Measurements from ENCODE around the gene GRM8. TPM values are rescaled to one million over a fixed set of nuclear protein-coding genes. Genes with fewer than 3 reads are reported as not detected.

Gene GRM8
- total RNA-seq, 1 donor from 2014 or later, result 7.8 TPM

GRCh38 chr7:127214956-127215718, 37.6 kb downstream of the GRM8 start:
- Mint-ChIP-seq H3K36me3 (ENCODE audit: unreplicated experiment) (no peaks in the 10 kb centered on the region), H3K9me3 (ENCODE audit: unreplicated experiment) (no peaks in the 10 kb centered on the region), H3K4me3 (ENCODE audit: unreplicated experiment) (no peak overlapping the region), H3K4me1 (ENCODE audit: low read depth, unreplicated experiment) (no peaks in the 10 kb centered on the region), H3K27ac (ENCODE audit: unreplicated experiment) (no peak overlapping the region), H3K27me3 (ENCODE audit: unreplicated experiment) (no peaks in the 10 kb centered on the region)
- no peak for DNase-seq
- no peak for TF ChIP-seq CTCF (IDR thresholded peaks at IDR 0.05; ENCODE audit: partially characterized antibody, unreplicated experiment)

- TF ChIP-seq CTCF (IDR thresholded peaks at IDR 0.05; ENCODE audit: partially characterized antibody, unreplicated experiment), result no peak
- Mint-ChIP-seq H3K4me1 (ENCODE audit: low read depth, unreplicated experiment) (peaks cover 2% of the 10 kb centered on the region), H3K4me3 (ENCODE audit: unreplicated experiment) (no peak overlapping the region), H3K9me3 (ENCODE audit: unreplicated experiment) (peaks cover 3% of the 10 kb centered on the region), H3K27me3 (ENCODE audit: unreplicated experiment) (no peaks in the 10 kb centered on the region), H3K36me3 (ENCODE audit: unreplicated experiment) (no peaks in the 10 kb centered on the region), H3K27ac (ENCODE audit: unreplicated experiment) (no peak overlapping the region)
- no peak for DNase-seq
Observed at GRCh38 chr7:127209886-127210285, 42.9 kb downstream of the GRM8 start.

GRCh38 chr7:127208860-127209259, 43.9 kb downstream of the GRM8 start:
- no peaks in the 10 kb centered on the region for H3K27me3 Mint-ChIP-seq (ENCODE audit: unreplicated experiment)
- no peaks in the 10 kb centered on the region for H3K36me3 Mint-ChIP-seq (ENCODE audit: unreplicated experiment)
- DNase-seq, result no peak
- peaks cover 2% of the 10 kb centered on the region for H3K4me1 Mint-ChIP-seq (ENCODE audit: low read depth, unreplicated experiment)
- no peak overlapping the region for H3K4me3 Mint-ChIP-seq (ENCODE audit: unreplicated experiment)
- no peak overlapping the region for H3K27ac Mint-ChIP-seq (ENCODE audit: unreplicated experiment)
- TF ChIP-seq CTCF (IDR thresholded peaks at IDR 0.05; ENCODE audit: partially characterized antibody, unreplicated experiment), result no peak
- H3K9me3 Mint-ChIP-seq (ENCODE audit: unreplicated experiment), result peaks cover 3% of the 10 kb centered on the region

- H3K36me3 Mint-ChIP-seq (ENCODE audit: unreplicated experiment), result no peaks in the 10 kb centered on the region
- no peaks in the 10 kb centered on the region for H3K27me3 Mint-ChIP-seq (ENCODE audit: unreplicated experiment)
Observed at GRCh38 chr7:127208351-127208750, 44.4 kb downstream of the GRM8 start.

More at GRCh38 chr7:127208351-127208750, 44.4 kb downstream of the GRM8 start:
- Mint-ChIP-seq H3K27ac (ENCODE audit: unreplicated experiment) (no peak overlapping the region), H3K9me3 (ENCODE audit: unreplicated experiment) (peaks cover 3% of the 10 kb centered on the region), H3K4me3 (ENCODE audit: unreplicated experiment) (no peak overlapping the region), H3K4me1 (ENCODE audit: low read depth, unreplicated experiment) (peaks cover 2% of the 10 kb centered on the region)
- DNase-seq, result no peak
- no peak for TF ChIP-seq CTCF (IDR thresholded peaks at IDR 0.05; ENCODE audit: partially characterized antibody, unreplicated experiment)
